ENCODE data around the gene CC2D2B. TPM values are rescaled to one million over a fixed set of nuclear protein-coding genes. Genes with fewer than 3 reads are reported as not detected.

The CC2D2B gene
- total and polyA plus RNA-seq, 2 of the 13 experiments (the other 11 are each of a cell fraction or from before 2014, with no cell fraction given) = 0.20 TPM; not detected in 1

DNA sequence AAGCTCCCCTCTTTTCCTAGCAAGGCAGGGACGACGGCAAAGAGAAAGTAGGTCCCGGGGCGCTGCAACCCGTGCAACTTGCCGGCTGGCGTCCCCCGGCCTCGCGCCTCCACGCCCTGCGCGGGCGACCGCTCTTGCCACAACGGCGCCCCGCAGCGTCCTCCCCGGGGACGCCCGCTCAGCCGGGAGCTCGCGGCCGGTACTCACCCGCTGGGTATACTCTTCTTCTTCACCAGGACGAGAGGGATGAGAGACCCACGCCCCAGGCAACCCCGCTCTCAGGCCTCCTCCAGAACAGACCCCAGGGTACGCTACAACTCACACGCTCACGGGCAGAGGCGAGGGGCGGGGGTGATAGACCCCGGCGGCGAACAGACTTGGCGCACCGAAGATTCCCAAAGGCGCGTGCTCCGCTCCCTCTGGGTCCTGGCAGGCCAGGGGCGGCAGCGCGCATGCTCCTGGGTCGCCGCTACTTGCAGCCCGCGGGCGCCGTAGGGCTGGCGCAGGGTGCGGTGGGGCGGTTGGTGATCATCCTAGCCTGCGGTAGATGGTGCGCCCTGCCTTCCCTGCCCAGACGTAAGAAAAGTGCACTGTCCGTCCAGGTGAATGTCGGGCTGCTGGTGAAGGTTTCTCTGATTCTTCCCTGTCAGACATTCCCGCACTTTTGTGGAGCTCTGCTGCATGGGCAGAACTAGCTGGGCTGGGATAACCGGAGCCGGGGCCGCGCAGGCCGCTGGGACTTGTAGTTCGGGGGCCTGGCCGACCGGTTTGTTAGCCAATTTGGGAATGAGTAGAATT is at the start of gene CC2D2B (continued):
- TF ChIP-seq SMYD3 (CRISPR knock-in tag; IDR thresholded peaks at IDR 0.05) (no peak; the same call in 1 of the 2 replicates), MXI1 (IDR thresholded peaks at IDR 0.05; ENCODE audit: borderline replicate concordance, low read depth, low read length) (no peak), NCOA2 (CRISPR knock-in tag; IDR thresholded peaks at IDR 0.05) (no peak; the same call in 1 of the 2 replicates), KDM3A (CRISPR knock-in tag; IDR thresholded peaks at IDR 0.05; ENCODE audit: low read depth) (no peak), KDM5B (CRISPR knock-in tag; IDR thresholded peaks at IDR 0.05; ENCODE audit: borderline replicate concordance) (peak; percentile 90; the same call in 1 of the 2 replicates), ZNF891 (CRISPR knock-in tag; IDR thresholded peaks at IDR 0.05) (peak; percentile 91), ZNF296 (CRISPR knock-in tag; conservative IDR thresholded peaks at IDR 0.05) (peak; percentile 85; the same call in 1 of the 2 replicates), ZNF484 (CRISPR knock-in tag; IDR thresholded peaks at IDR 0.05; ENCODE audit: borderline replicate concordance, low read depth) (no peak)
- TF ChIP-seq, protein P1, sequence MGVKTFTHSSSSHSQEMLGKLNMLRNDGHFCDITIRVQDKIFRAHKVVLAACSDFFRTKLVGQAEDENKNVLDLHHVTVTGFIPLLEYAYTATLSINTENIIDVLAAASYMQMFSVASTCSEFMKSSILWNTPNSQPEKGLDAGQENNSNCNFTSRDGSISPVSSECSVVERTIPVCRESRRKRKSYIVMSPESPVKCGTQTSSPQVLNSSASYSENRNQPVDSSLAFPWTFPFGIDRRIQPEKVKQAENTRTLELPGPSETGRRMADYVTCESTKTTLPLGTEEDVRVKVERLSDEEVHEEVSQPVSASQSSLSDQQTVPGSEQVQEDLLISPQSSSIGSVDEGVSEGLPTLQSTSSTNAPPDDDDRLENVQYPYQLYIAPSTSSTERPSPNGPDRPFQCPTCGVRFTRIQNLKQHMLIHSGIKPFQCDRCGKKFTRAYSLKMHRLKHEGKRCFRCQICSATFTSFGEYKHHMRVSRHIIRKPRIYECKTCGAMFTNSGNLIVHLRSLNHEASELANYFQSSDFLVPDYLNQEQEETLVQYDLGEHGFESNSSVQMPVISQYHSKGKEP (CRISPR knock-in tag; IDR thresholded peaks at IDR 0.05) = 0 out of 2 replicates have a peak, but pooled peaks have one; percentile 46
- TF ChIP-seq, protein P2, sequence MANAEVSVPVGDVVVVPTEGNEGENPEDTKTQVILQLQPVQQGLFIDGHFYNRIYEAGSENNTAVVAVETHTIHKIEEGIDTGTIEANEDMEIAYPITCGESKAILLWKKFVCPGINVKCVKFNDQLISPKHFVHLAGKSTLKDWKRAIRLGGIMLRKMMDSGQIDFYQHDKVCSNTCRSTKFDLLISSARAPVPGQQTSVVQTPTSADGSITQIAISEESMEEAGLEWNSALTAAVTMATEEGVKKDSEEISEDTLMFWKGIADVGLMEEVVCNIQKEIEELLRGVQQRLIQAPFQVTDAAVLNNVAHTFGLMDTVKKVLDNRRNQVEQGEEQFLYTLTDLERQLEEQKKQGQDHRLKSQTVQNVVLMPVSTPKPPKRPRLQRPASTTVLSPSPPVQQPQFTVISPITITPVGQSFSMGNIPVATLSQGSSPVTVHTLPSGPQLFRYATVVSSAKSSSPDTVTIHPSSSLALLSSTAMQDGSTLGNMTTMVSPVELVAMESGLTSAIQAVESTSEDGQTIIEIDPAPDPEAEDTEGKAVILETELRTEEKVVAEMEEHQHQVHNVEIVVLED (CRISPR knock-in tag; IDR thresholded peaks at IDR 0.05; ENCODE audit: borderline replicate concordance) = peak; percentile 68; the same call in 1 of the 2 replicates
- TF ChIP-seq, protein P3, sequence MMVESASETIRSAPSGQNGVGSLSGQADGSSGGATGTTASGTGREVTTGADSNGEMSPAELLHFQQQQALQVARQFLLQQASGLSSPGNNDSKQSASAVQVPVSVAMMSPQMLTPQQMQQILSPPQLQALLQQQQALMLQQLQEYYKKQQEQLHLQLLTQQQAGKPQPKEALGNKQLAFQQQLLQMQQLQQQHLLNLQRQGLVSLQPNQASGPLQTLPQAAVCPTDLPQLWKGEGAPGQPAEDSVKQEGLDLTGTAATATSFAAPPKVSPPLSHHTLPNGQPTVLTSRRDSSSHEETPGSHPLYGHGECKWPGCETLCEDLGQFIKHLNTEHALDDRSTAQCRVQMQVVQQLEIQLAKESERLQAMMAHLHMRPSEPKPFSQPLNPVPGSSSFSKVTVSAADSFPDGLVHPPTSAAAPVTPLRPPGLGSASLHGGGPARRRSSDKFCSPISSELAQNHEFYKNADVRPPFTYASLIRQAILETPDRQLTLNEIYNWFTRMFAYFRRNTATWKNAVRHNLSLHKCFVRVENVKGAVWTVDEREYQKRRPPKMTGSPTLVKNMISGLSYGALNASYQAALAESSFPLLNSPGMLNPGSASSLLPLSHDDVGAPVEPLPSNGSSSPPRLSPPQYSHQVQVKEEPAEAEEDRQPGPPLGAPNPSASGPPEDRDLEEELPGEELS (CRISPR knock-in tag; IDR thresholded peaks at IDR 0.05) = no peak
- TF ChIP-seq, protein P4, sequence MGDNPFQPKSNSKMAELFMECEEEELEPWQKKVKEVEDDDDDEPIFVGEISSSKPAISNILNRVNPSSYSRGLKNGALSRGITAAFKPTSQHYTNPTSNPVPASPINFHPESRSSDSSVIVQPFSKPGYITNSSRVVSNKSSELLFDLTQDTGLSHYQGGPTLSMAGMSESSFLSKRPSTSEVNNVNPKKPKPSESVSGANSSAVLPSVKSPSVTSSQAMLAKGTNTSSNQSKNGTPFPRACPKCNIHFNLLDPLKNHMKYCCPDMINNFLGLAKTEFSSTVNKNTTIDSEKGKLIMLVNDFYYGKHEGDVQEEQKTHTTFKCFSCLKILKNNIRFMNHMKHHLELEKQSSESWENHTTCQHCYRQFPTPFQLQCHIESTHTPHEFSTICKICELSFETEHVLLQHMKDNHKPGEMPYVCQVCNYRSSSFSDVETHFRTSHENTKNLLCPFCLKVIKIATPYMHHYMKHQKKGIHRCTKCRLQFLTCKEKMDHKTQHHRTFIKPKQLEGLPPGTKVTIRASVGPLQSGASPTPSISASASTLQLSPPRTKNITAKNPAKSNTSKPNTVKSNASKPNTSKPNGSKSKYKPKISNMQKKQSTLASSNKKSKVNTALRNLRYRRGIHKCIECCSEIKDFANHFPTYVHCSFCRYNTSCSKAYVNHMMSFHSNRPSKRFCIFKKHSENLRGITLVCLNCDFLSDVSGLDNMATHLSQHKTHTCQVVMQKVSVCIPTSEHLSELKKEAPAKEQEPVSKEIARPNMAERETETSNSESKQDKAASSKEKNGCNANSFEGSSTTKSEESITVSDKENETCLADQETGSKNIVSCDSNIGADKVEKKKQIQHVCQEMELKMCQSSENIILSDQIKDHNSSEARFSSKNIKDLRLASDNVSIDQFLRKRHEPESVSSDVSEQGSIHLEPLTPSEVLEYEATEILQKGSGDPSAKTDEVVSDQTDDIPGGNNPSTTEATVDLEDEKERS (CRISPR knock-in tag; IDR thresholded peaks at IDR 0.05) = no peak; the same call in 1 of the 2 replicates
- TF ChIP-seq, protein P5, sequence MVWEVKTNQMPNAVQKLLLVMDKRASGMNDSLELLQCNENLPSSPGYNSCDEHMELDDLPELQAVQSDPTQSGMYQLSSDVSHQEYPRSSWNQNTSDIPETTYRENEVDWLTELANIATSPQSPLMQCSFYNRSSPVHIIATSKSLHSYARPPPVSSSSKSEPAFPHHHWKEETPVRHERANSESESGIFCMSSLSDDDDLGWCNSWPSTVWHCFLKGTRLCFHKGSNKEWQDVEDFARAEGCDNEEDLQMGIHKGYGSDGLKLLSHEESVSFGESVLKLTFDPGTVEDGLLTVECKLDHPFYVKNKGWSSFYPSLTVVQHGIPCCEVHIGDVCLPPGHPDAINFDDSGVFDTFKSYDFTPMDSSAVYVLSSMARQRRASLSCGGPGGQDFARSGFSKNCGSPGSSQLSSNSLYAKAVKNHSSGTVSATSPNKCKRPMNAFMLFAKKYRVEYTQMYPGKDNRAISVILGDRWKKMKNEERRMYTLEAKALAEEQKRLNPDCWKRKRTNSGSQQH (CRISPR knock-in tag; IDR thresholded peaks at IDR 0.05; ENCODE audit: low read depth) = no peak
- TF ChIP-seq, protein P6, sequence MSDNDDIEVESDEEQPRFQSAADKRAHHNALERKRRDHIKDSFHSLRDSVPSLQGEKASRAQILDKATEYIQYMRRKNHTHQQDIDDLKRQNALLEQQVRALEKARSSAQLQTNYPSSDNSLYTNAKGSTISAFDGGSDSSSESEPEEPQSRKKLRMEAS (IDR thresholded peaks at IDR 0.05) = peak; percentile 92
